Retinal pigment epithelial cell (primary cell): ENCODE data around the gene BTBD2.

Experiments used
- DNase-seq: peaks from one replicate; pipeline ENCODE4 v3.0.0-alpha.2; 2010; ENCODE audit warnings: low read depth
- H3K4me3 ChIP-seq: 2 replicates; pipeline ENCODE4 v1.5.1; 2011; ENCODE audit warnings: mild to moderate bottlenecking, low read length, control low read depth, moderate library complexity
- TF ChIP-seq, protein P1 (sequence below): conservative IDR thresholded peaks from 2 replicates; pipeline ENCODE4 v1.5.1; 2011; ENCODE audit warnings: low read depth, low read length, control low read depth, inconsistent platforms

Gene BTBD2

DNA sequence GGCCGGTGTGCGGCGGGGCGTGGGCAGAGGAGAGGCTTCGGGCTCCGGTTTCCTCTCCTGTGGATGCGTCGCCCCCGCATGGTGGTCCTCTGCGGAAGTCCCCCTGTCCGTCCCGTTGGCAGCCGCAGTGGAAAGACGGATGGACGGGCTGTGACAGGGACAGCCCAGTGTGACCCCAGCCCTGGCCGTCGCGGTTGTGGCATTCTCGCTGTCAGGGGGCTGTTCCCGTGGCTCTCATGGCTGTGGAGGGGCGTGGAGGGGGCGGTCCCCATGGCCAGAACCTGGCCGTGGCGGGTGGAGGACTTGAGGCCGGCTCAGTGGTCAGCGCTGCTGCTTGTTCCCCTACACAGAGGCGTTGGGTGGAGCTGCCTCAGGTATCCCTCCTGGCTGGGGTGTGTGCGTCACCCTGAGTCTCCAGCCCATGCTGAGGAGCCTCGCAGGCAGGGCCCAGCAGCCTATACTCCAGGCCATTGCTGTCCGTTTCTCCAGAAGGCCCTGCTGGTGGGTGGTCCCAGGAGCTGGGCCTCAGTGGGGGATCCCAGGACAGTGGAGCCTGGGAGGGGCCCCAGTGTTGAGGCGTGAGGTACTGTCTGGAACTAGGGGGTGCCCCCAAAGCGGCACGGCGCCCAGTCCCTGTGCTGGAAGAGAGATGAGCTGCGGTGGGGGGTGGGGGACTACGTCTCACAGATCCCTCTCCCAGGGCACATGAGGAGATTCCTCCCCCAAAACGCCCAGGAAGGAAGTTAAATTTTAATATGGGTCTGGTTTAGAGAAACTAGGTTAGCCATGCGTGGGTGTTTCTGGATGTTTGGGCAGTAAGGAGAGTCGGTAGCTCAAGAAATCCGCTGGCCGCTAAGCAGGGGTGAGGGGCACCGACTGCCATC, 54.3 kb downstream of the BTBD2 start:
- DNase-seq = no peak
- TF ChIP-seq, protein P1, sequence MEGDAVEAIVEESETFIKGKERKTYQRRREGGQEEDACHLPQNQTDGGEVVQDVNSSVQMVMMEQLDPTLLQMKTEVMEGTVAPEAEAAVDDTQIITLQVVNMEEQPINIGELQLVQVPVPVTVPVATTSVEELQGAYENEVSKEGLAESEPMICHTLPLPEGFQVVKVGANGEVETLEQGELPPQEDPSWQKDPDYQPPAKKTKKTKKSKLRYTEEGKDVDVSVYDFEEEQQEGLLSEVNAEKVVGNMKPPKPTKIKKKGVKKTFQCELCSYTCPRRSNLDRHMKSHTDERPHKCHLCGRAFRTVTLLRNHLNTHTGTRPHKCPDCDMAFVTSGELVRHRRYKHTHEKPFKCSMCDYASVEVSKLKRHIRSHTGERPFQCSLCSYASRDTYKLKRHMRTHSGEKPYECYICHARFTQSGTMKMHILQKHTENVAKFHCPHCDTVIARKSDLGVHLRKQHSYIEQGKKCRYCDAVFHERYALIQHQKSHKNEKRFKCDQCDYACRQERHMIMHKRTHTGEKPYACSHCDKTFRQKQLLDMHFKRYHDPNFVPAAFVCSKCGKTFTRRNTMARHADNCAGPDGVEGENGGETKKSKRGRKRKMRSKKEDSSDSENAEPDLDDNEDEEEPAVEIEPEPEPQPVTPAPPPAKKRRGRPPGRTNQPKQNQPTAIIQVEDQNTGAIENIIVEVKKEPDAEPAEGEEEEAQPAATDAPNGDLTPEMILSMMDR = no peak
- H3K4me3 ChIP-seq = no peak overlapping the region

DNA sequence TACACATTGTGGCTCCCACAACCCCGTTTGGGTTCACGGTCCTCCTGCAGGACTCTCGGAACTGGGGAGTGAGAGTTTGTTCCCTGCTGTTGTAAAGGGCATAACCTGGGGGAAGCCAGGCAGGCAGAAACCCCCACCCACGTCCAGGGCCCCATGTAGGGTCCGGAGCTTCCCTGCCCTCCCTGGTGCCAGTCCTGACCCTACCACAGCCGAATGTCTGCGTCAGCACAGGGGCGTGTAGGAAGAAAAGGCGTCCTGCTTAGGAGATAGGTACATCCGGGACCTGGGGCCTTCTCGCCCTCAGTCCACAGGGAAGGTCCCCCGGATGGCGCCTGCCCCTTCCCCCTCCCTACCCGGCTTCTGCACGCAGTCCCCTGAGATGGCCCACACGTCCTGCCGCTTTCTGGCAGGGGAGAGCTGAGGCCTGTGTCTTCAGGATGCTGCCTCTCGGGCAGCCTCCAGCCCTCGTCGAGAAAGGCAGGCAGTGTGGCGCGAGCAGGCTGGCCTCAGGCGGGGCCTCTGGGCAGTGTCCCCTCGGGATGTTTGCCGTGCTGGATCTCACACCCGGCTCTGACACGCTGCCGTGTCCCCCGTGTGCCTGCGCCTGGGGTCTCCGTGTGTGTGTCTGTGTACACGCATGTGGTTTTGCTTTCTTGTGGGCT, 55.5 kb downstream of the BTBD2 start:
- no peak overlapping the region for H3K4me3 ChIP-seq
- no peak for DNase-seq
- TF ChIP-seq, protein P1 = no peak

DNA sequence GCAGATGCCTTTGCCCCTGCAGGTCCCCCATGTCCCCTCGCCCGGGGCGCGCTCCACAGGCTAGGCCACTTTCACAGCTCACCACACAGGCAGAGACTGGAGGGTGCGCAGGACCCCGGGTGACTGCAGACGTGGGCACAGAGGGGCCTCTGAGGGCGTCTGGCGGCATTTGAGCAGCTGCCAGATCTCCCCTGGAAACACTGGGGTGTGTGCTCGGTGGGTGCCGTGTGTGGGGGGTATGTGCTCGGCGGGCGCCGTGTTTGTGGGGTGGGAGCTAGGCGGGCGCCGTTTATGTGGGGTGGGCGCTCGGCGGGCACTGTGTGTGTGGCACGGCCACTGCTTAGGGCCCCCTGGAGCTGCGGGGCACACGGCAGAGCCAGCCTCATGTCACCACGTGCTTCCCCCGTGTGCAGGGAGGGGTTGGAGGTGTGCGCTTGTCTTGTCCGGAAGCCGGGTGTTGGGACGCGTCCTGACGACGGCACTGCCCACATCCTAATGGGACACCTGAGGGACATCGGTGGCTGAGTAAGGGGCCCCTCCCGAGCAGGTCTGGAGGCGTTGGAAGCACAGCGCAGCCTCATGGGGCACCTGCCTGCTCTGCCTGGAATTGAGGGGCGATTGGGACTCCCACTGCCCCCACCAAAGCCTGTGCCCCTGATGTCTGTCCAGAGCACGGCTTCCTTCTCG, 57.8 kb downstream of the BTBD2 start:
- no peak overlapping the region for H3K4me3 ChIP-seq
- TF ChIP-seq, protein P1 = no peak
- no peak for DNase-seq

DNA sequence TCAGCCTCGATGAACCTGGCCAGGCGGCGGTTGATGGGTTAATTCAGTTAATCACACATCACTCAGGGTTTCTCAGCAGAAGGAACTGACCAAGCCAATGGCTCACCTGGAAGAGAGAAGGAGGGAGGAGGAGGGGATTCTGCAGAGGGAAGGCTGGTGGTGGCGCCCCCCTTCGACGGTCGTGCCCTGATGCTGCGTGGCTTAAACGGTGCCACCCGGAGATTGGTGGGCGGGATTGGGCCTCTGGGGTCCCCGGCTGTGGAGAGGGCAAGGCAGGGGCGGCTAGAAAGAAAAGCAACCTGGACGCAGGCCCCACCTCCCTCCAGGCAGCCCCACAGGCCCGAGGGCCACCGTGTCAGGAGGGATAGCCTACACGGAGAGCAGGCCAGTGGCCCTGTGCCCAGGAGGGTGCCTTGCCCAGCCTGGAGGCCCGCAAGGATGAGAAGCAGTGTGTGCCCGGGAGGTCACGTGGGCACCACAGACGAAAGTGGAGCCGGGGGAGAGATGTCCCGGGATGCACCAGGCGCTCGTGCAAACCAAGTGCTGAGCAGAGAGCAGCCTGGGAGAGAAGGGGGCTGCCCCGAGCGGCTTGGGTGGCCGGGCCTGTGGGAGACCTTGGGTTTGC, 58.5 kb downstream of the BTBD2 start:
- H3K4me3 ChIP-seq = no peak overlapping the region
- TF ChIP-seq, protein P1 = peak; percentile 26
- DNase-seq = no peak

DNA sequence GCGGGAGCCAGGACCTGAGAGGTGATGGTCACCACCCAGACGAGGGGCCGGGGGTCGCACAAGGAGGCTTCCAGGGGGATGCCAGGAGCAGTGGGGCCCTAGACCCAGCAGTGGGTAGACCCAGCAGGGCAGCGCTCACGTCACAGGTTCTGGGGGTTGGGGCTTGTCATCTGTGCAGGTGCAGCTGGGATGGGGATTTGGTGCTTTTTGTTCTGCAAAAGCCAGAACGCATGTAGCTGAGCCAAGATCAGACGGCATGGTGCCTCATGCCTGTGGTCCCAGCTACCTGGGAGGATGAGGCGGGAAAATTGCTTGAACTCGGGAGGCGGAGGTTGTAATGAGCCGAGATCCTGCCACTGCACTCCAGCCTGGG, 59.4 kb downstream of the BTBD2 start:
- no peak overlapping the region for H3K4me3 ChIP-seq
- no peak for DNase-seq
- TF ChIP-seq, protein P1 = no peak

DNA sequence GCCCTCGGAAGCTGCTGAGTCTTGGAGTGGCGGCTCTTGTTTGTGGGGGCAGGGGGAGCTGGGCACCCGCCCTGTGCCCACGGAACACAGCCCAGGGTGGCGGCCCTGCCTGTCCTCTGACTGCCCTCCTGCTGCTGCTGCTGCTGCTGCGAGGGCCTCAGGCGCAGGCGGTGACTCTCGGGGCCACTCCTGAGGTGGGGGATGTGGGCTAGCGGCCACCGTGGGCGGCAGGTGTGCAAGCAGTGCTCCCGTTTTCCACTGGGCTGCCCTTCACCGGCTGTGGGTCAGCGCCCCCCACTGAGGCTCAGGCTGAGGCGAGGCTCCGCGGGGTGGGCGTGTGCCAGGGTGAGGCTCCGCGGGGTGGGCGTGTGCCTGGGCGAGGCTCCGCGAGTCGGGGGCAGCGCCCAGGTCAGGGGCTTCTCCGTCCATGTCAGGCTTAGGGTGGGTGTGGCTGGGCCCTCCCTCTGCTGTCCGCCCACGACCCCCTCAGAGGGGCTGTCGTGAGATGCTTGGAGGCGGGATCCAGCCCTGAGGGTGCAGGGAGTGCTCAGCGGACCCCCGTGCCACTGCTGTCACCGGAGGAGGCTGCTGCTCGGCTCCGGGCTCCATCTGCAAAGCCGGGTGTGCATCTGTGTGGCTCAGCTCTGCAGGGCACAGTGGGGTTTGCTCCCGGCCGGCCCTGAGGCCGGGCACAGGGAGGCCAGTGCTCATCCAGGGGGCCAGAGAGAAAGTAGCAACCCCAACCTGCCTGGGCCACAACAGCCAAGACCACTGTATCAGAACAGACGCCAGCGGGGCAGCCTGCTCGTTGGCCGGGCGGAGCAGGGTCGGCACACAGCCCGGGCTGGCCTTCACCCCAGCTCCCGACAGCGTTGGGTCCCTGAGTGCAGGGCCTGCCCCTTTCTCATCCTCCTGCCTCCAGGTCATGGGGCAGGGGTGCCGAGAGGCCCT, 60.1 kb downstream of the BTBD2 start:
- no peak for DNase-seq
- no peak overlapping the region for H3K4me3 ChIP-seq
- TF ChIP-seq, protein P1 = no peak
